Stimulated activated CD4-positive, alpha-beta T cell treated with anti-CD3 and anti-CD28 coated beads, Interleukin-12 subunit alpha, Interleukin-12 subunit beta, amount 100 ng/mL, for 48 hours (primary cell): ENCODE data around the gene FAM120B.

Source experiments
- DNase-seq, 3 donors: peaks; one replicate each; pipeline ENCODE4 v3.0.0-alpha.2; 2020; ENCODE audit warnings: low read depth in 2 of 3, low spot score in 1 of 3

FAM120B gene

GRCh38 chr6:170416959-170417606 lies 110.5 kb downstream of the FAM120B start:
- DNase-seq, result no peak

- DNase-seq, result no peak
Measured at GRCh38 chr6:170417881-170418280, 111.3 kb downstream of the FAM120B start.

DNA sequence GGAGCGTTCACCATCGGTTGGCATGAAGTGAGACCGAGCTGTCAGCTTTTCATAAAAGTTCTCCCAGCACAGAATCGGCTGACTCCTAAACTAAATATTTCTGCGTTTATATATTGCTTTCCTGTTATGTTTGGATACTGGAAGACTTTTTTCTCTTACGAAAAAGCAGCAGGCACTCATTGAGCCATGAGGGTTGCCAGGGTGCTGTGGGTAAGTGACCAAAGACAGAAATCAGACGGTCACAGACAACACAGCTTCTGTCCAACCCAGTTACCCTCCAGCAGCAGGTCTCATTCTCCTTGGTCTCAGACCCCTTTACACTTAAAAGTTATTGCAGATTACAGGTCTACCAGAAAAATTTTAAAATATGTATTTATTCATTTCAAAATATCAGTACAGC lies 113.7 kb downstream of the FAM120B start:
- no peak for DNase-seq

- no peak for DNase-seq
Measured at GRCh38 chr6:170420791-170421776, 114.5 kb downstream of the FAM120B start.

DNA sequence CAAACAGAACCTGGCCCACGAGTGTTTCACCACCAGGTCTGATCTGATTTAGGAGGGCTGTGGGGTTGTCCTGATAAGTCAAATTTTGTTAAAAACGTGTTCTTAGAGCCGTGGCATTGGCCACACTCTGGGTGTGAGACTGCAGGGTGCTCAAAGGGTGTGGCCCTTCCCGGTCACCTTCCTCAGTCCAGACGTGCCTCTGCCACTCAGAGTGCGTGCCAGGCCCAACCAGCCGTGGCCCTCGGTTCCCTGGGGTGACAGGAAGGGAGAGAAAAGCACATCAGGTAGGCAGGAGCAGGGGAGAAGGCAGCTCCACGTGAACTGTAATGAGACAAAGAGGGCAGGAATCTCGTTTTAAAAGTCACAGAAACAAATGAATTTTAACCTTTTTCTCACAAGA lies 115.4 kb downstream of the FAM120B start:
- no peak for DNase-seq

- DNase-seq, result no peak
Measured at GRCh38 chr6:170423030-170423429, 116.5 kb downstream of the FAM120B start.

DNA sequence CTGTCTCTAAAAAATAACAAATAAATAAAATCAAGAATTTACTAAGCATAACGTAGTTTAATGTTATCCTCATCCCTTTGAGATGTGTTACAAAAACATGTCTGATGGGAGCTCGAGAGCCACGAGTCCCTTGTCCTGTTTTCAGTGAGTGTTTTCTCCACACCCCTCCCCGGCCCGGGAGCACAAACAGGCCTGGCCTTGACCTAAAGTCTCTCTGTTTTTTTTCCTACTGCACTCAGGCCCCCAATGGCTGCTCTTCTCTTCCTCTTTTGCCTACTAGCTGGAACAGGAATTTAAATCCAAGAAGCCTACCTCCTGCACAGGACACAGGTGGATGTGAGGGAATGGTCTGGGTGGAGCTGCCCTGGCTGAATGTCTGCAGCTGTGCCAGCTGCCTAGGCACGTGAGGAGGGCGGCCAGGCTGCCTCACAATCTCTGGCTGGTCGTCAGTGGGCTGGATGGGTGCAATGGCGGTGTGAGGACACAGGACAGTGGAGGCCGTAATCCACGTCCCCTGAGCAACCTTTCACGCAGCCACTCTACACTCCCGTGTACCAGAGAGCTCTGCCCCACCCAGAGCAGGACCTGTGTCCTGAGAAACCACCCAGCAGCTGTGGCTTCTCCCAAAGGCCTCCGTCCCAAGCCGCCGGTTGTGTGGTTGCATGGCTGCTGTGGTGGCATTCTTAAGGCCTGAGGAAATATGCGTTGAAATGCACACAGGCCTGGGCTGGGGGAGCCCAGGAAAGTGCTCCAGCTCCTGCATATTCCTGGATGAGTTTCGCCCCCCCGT lies 117.5 kb downstream of the FAM120B start:
- DNase-seq, result no peak

DNA sequence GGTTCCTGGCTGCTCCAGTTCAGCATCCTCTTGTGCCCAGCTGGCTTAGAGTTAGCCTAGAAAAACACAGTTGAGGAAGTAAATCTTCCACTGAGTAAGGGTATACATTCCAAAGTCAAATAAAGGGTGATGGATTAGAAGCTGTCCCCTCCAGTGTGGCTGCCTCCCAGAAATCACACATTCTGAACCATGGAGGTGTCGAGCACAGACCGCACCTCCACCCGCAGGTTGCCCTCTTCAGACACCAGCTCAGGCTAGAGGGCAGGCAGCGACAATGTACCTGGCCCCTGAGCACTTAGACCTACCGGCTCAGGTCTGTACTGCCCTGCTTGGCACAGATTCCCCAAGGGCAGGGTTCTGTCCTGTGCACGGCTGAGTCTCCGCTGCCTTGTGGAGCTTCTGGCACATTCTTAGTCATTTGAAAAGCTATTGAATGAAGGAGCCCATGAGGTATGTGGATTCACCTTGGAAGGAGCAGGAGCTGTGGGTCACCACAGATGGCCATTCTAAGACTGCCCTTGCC lies 118.1 kb downstream of the FAM120B start:
- no peak for DNase-seq

DNA sequence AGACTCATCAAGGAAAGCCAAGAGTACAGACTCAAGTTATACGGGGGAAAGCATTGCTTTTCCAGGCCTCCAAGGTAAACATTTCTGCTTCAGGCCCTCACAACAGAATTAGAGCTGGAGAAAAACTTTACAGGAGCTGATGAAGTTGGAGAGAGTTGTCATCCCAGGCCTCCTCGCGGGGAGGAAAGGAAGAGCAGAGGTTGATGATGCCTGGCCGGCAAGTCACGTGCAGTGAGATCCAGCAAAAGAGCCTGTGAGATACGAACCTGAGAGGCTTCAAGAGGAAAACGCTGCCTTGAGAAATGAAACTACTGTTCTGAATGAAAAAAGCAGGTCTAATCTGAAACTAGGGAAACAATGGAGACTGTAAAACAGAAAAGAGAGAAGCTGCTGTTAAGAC lies 122.9 kb downstream of the FAM120B start:
- no peak for DNase-seq

- no peak for DNase-seq
Measured at GRCh38 chr6:170433163-170434116, 126.9 kb downstream of the FAM120B start.

DNA sequence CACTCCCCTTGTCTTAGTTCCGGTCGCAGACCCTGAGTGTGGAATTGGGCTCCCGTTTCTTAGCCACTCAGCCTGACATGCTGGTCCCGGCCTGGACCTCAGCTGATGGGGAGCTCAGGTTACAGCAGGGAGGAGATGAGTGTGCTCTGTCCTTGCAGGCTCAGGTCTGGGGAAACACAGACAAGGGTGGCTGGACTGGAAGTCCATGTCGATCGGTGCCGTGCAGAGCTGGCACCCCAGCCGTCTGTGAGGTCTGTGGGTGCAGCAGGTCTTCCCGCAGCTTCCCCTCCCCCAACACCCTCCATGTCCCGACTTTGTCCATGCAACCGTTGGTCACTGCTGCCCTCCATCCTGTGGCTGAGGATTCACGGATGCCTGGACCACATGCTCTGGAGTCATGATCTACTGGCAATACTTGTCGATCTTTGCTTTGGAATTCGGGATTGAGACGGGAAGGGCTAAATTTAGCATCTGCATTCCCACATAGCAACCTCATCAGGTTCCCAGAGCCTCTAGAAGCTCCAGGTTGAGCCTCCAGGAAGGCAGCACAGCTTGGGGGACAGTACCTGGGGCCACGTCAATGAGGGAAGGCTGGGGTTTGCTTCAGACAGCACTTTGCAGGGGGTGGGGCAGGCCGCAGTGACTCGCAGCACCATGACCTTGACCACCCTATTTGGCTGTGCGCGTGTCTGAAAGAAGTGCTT lies 127.7 kb downstream of the FAM120B start:
- no peak for DNase-seq

DNA sequence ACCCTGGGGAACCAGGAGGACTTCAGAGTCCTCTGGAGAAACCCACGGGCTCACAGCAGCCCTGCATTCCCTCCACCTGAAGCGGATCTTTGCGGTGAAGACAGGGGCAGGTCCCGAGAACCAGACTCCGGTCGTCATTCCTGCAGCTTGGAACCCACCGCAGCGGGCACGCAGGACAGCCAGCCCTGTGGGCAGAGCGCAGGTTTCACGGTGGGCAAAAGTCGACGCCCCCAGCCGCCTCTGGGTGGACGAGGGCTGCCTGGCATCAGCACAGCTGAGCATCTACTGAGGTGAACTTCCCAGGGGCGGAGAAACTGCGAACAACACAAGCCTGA lies 128.2 kb downstream of the FAM120B start:
- DNase-seq, result no peak

GRCh38 chr6:170435766-170436165 lies 129.2 kb downstream of the FAM120B start:
- DNase-seq, result no peak

DNA sequence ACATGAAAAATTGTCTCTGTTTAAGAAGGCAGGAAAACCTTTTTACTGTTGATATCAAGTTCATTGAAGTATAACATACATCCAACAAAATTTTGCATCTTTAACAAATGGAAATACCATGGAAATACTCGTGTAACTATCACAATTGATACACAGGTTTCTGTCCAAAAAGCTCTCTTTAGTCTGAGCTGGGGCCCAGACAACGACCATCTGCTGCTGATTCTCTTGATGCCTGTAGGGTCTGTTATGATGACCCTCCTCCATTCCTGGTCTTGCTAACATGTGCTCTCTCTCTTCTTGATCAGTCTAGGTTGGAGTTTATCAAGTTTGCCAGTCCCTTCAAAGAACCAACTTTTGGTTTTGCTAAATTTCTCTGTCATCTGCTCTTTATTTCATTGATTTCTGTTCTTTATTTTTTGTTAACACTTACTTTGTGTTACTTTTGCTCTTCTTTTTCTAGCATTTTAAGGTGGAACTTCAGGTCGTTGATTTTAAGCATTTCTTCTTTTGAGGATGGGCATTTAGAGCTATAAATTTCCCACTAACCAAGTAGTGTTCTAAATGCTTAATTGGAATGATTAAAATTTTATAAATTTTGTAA lies 129.8 kb downstream of the FAM120B start:
- DNase-seq, result no peak

GRCh38 chr6:170437719-170438401 lies 131.3 kb downstream of the FAM120B start:
- no peak for DNase-seq

- DNase-seq, result peak; percentile 21 to 42 (median 28)
Measured at GRCh38 chr6:170438402-170438753, 131.8 kb downstream of the FAM120B start.

- DNase-seq, result no peak
Measured at GRCh38 chr6:170438861-170439260, 132.3 kb downstream of the FAM120B start.

GRCh38 chr6:170439366-170440361 lies 133.1 kb downstream of the FAM120B start:
- DNase-seq, result no peak
